ENCODE measurements around the gene TANC1. TPM values are rescaled to one million over a fixed set of nuclear protein-coding genes. Genes with fewer than 3 reads are reported as not detected.

Gene TANC1
- total RNA-seq, 2 experiments from 2014 or later = 0.48 to 0.55 TPM

DNA sequence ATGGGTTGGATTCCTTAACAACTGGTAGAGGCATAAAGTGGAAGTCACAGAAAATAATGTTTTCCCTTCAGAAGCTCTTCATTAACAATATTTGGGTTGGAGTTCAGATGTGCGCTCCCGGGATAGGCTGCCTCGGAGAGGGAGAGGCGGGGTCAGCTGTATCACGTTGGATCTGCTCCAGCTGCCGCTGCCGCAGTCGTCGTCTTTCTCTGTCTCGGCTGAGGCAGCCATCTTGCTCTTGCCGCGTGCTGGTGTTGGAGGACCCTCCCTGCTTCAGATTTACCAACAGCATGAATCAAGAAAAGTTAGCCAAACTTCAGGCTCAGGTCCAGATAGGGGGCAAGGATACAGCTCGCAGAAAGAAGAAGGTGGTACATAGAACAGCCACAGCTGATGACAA, 35.1 kb downstream of the TANC1 start:
- Mint-ChIP-seq H3K27ac (no peak overlapping the region), H3K27me3 (no peaks in the 10 kb centered on the region), H3K36me3 (ENCODE audit: low read depth) (no peaks in the 10 kb centered on the region), H3K9me3 (no peaks in the 10 kb centered on the region), H3K4me3 (no peak overlapping the region), H3K4me1 (peaks cover 2% of the 10 kb centered on the region)
- no peak for DNase-seq
- CTCF ChIA-PET = interaction anchor here (0.6 kb wide), 1 partner anchor 360 kb away, joined by 3 read pairs; no protein-coding TSS in a partner anchor
- POLR2A ChIA-PET = no interaction called here

DNA sequence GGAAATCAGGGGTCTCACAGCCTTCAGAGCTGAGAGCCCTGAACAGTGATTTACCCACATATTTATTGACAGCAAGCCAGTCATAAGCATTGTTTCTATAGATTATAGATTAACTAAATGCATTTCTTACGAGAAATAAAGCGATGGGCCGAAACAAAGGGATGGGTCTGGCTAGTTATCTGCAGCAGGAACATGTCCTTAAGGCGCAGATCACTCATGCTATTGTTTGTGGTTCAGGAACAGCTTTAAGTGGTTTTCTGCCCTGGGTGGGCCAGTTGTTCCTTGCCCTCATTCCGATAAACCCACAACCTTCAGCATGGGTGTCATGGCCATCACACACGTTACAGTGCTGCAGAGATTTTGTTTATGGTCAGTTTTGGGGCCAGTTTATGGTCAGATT, 36.4 kb downstream of the TANC1 start:
- Mint-ChIP-seq H3K9me3 (no peaks in the 10 kb centered on the region), H3K4me3 (no peak overlapping the region), H3K36me3 (ENCODE audit: low read depth) (no peaks in the 10 kb centered on the region), H3K4me1 (no peaks in the 10 kb centered on the region), H3K27me3 (no peaks in the 10 kb centered on the region), H3K27ac (no peak overlapping the region)
- ChIA-PET POLR2A (no interaction called here), CTCF (no interaction called here)
- DNase-seq = no peak

DNA sequence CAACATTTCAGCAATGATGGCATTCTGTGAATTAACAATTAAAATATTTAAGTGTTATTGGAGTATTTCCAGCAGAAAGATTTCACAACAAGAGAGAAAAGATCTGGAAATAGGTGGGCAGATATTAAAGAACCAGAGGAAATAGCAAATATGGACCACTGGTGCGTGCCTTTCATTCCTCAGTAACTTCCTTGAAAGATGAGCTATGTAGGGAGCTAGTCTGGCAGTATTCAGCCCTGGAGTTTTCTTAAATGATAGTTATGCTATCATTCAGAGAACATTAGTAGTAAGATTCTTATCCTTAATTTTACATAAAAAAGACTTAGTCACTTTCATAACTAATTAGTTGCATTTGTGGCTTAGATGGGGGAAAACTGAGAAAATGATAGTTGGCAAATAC, 41.5 kb downstream of the TANC1 start:
- no peak for DNase-seq
- CTCF ChIA-PET = no interaction called here
- POLR2A ChIA-PET = interaction anchor here (0.8 kb wide), 1 partner anchor 14 kb away, joined by 3 read pairs; no protein-coding TSS in a partner anchor

DNA sequence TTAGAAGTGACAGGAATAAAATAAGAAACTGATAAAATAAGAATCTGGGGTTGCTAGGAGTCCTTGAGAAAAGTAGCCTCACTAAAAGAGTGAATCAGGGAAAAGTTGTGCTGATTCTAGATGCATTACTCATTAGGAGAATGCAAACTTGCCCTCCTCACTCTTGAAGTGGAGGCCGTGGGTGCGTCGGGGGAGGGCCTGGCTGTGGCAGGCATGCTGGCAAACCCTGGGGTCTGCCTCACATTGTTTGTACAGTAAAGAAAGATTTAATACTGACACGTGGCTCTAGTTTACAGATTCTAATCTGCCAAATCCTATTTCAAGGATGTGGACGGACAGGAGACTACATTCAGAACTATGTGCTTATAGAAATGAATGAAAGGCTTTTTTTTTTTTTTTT, 41.9 kb downstream of the TANC1 start:
- ChIA-PET POLR2A (interaction anchor here (0.8 kb wide), 1 partner anchor 13 kb away, joined by 3 read pairs; no protein-coding TSS in a partner anchor), CTCF (no interaction called here)
- H3K36me3 Mint-ChIP-seq (ENCODE audit: low read depth) = no peaks in the 10 kb centered on the region
- H3K27ac Mint-ChIP-seq = no peak overlapping the region
- no peak for DNase-seq
- peaks cover 11% of the 10 kb centered on the region for H3K9me3 Mint-ChIP-seq
- no peak overlapping the region for H3K4me3 Mint-ChIP-seq
- H3K4me1 Mint-ChIP-seq = peaks cover 4% of the 10 kb centered on the region
- no peaks in the 10 kb centered on the region for H3K27me3 Mint-ChIP-seq

More for the DNA sequence above, 41.5 kb downstream of the TANC1 start:
- H3K9me3 Mint-ChIP-seq = peaks cover 11% of the 10 kb centered on the region
- H3K27ac Mint-ChIP-seq = no peak overlapping the region
- H3K36me3 Mint-ChIP-seq (ENCODE audit: low read depth) = no peaks in the 10 kb centered on the region
- H3K4me1 Mint-ChIP-seq = peaks cover 4% of the 10 kb centered on the region
- no peaks in the 10 kb centered on the region for H3K27me3 Mint-ChIP-seq
- no peak overlapping the region for H3K4me3 Mint-ChIP-seq

DNA sequence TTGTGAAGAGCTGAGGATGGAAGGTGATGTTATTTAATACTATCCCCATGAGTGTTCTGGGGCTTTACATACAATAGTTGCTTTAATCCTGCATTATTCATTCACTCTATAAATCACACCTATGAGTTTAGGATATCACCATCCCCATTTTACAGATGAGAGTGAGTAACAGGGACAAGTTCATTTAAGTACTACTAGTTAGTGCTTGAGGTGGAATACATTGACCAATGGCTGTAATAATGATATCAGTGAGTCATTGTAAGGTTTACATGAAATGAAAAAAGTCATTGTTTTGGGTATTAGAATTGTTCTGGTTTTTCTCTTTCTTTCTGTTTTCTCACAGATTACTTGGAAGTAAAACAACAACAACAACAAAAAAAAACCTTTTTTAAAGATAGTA, 42.5 kb downstream of the TANC1 start:
- peaks cover 17% of the 10 kb centered on the region for H3K9me3 Mint-ChIP-seq
- peaks cover 4% of the 10 kb centered on the region for H3K4me1 Mint-ChIP-seq
- H3K4me3 Mint-ChIP-seq = no peak overlapping the region
- DNase-seq = no peak
- ChIA-PET CTCF (no interaction called here), POLR2A (no interaction called here)
- H3K27me3 Mint-ChIP-seq = no peaks in the 10 kb centered on the region
- H3K36me3 Mint-ChIP-seq (ENCODE audit: low read depth) = no peaks in the 10 kb centered on the region
- H3K27ac Mint-ChIP-seq = no peak overlapping the region

DNA sequence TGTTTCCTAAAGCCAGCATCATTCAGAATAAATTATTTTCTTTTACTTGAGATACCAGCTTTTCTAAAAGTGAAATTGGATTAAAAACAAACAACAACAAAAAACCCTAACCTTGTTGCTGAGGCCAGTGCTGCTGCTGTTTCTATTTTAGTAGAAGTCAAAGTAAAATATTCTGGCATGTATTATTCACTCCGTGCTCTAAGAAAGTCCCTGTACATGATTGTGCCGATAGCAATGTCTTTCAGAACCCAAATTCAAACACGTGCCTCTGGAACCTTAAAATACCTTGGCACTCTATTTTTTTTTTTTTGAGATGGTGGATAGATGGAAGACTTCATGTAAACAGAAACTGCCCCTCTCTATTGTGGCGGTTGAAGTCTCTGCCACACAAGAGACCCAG, 43.7 kb downstream of the TANC1 start:
- ChIA-PET CTCF (no interaction called here), POLR2A (no interaction called here)
- Mint-ChIP-seq H3K4me1 (peaks cover 4% of the 10 kb centered on the region), H3K4me3 (no peak overlapping the region), H3K27me3 (no peaks in the 10 kb centered on the region), H3K36me3 (ENCODE audit: low read depth) (no peaks in the 10 kb centered on the region), H3K27ac (no peak overlapping the region), H3K9me3 (peaks cover 24% of the 10 kb centered on the region)
- DNase-seq = no peak

DNA sequence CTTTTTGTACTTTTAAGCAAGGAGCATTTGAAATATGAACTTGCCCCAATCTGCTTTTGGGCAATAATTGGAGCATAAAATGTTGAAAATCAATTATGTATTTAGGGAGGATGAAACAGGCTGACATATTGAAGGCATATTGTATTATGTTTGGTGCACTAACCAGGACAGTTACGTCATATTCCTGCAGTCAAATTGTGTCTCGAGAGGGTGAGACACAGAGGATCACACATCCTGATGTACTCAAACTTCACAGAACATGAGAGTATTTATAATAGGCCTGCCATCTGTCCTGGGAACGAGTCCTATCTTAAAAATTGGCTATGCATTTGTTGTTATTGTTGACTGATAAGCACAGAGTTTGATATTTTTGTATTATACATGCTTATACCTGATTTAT, 44.7 kb downstream of the TANC1 start:
- no peak overlapping the region for H3K27ac Mint-ChIP-seq
- peaks cover 24% of the 10 kb centered on the region for H3K9me3 Mint-ChIP-seq
- ChIA-PET CTCF (no interaction called here), POLR2A (no interaction called here)
- H3K4me3 Mint-ChIP-seq = no peak overlapping the region
- DNase-seq = no peak
- no peaks in the 10 kb centered on the region for H3K36me3 Mint-ChIP-seq (ENCODE audit: low read depth)
- no peaks in the 10 kb centered on the region for H3K27me3 Mint-ChIP-seq
- H3K4me1 Mint-ChIP-seq = peaks cover 4% of the 10 kb centered on the region

DNA sequence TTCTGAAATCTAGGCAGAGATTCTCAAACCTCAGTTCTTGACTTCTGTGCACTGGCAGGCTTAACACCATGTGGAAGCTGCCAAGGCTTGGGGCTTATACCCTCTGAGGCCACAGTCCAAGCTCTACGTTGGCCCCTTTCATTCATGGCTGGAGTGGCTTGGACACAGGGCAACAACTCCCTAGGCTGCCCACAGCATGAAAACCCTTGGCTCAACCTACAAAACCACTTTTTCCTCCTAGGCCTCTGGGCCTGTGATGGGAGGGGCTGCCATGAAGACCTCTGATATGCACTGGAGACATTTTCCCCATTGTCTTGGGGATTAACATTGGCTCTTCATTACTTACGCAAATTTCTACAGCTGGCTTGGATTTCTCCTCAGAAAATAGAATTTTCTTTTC, 46.7 kb downstream of the TANC1 start:
- no peak for DNase-seq
- Mint-ChIP-seq H3K4me3 (no peak overlapping the region), H3K4me1 (peaks cover 4% of the 10 kb centered on the region), H3K27ac (no peak overlapping the region), H3K27me3 (no peaks in the 10 kb centered on the region), H3K9me3 (peaks cover 24% of the 10 kb centered on the region), H3K36me3 (ENCODE audit: low read depth) (no peaks in the 10 kb centered on the region)
- CTCF ChIA-PET = interaction anchor here (1.5 kb wide), 1 partner anchor 104 kb away, joined by 4 read pairs; no protein-coding TSS in a partner anchor
- POLR2A ChIA-PET = no interaction called here

DNA sequence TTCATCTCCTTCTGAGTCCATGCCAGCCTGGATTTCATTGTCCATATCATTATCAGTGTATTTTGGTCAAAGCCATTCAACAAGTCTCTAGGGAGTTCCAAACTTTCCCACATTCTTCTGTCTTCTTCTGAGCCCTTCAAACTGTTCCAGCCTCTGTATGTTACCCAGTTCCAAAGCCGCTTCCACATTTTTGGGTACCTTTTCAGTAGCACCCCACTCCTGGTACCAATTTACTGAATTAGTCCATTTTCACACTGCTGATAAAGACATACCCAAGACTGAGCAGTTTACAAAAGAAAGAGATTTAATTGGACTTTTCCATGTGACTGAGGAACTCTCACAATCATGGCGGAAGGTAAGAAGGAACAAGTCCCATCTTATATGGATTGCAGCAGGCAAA, 47.4 kb downstream of the TANC1 start:
- no peak overlapping the region for H3K27ac Mint-ChIP-seq
- peaks cover under 1% of the 10 kb centered on the region for H3K4me1 Mint-ChIP-seq
- H3K27me3 Mint-ChIP-seq = no peaks in the 10 kb centered on the region
- peaks cover 24% of the 10 kb centered on the region for H3K9me3 Mint-ChIP-seq
- ChIA-PET POLR2A (no interaction called here), CTCF (no interaction called here)
- H3K36me3 Mint-ChIP-seq (ENCODE audit: low read depth) = no peaks in the 10 kb centered on the region
- no peak for DNase-seq
- H3K4me3 Mint-ChIP-seq = no peak overlapping the region

DNA sequence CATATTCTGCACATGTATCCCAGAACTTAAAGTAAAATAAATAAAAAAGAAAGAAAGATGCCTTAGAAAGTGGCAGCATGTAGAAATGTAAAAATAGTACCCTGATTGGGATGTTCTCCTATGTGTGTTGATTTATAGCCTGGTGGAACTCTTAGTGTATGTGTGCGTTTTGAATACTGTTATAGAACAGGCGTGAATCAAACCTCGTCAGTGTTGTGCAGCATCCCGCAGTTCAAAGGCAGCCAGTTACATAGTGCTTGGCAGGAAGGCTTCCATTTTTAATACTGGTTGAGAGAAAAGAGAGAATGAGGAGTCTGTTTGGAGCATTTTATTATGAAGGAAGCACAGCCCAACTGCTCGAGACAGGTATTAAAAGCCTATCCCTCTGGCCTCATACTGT, 49.4 kb downstream of the TANC1 start:
- H3K27me3 Mint-ChIP-seq = no peaks in the 10 kb centered on the region
- no peak overlapping the region for H3K4me3 Mint-ChIP-seq
- no peak overlapping the region for H3K27ac Mint-ChIP-seq
- no peaks in the 10 kb centered on the region for H3K36me3 Mint-ChIP-seq (ENCODE audit: low read depth)
- no peak for DNase-seq
- H3K4me1 Mint-ChIP-seq = no peaks in the 10 kb centered on the region
- CTCF ChIA-PET = no interaction called here
- POLR2A ChIA-PET = no interaction called here
- peaks cover 24% of the 10 kb centered on the region for H3K9me3 Mint-ChIP-seq

DNA sequence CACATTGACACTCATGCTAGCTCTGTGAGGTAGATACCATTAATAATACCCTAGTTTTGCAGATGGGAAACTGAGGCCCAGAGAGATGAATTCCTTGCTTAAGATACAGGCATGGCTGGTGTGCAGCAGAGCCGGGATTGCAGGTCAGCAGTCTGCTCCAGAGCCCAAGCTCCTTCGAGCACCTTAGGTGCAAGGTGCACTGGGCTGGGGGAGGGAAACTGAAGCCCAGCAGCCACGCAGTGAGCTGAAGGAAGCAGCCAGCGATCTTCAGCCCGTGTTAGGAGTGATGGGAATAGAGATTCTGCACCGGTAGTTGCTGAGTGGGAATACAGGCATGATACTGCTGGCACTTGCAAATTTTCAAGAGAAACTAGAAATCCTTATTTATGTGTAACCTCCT, 50.6 kb downstream of the TANC1 start:
- Mint-ChIP-seq H3K4me3 (no peak overlapping the region), H3K4me1 (no peaks in the 10 kb centered on the region), H3K9me3 (peaks cover 22% of the 10 kb centered on the region), H3K27ac (no peak overlapping the region), H3K36me3 (ENCODE audit: low read depth) (no peaks in the 10 kb centered on the region), H3K27me3 (no peaks in the 10 kb centered on the region)
- CTCF ChIA-PET = no interaction called here
- POLR2A ChIA-PET = no interaction called here
- no peak for DNase-seq

DNA sequence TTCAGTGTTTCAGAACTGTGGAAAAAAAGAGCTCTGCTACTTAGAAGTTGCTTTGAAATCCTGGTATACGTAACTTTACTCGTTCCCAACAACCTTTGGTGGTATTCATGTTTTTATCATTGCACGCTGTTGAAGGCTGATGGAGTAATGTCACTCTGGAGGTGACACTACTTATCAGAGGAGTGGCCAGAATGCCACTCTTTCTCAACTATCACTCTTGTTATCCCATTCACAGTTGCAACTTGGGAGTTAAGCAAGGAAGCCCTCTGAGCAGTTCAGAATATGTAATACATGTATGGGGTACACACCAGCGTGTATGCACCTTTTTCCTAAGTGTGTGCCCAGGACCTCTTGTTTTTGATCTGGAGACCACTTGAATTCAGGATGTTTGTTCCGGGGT, 53.6 kb downstream of the TANC1 start:
- no peak for DNase-seq
- H3K27ac Mint-ChIP-seq = no peak overlapping the region
- no peaks in the 10 kb centered on the region for H3K9me3 Mint-ChIP-seq
- H3K4me1 Mint-ChIP-seq = no peaks in the 10 kb centered on the region
- no peak overlapping the region for H3K4me3 Mint-ChIP-seq
- POLR2A ChIA-PET = no interaction called here
- H3K27me3 Mint-ChIP-seq = no peaks in the 10 kb centered on the region
- CTCF ChIA-PET = no interaction called here
- H3K36me3 Mint-ChIP-seq (ENCODE audit: low read depth) = no peaks in the 10 kb centered on the region

DNA sequence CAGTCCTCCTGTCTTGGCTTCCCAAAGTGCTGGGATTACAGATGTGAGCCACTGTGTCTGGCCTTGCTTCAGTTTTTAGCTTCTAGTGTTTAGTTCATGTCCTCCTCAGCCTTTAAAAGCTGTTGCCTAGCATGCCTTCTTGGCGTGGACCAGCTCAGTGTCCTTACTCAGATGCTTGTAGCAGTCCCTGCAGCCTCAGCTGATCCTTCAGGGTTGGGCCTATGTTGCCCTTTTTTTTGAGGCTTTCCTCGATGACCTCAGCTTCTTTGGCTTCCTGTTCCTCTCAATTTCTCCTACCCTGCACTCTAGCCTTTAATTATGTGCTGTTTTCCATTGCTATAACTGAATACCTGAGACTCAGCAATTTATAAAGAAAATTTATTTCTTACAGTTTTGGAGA, 57.7 kb downstream of the TANC1 start:
- no peaks in the 10 kb centered on the region for H3K27me3 Mint-ChIP-seq
- H3K9me3 Mint-ChIP-seq = no peaks in the 10 kb centered on the region
- H3K36me3 Mint-ChIP-seq (ENCODE audit: low read depth) = no peaks in the 10 kb centered on the region
- CTCF ChIA-PET = no interaction called here
- POLR2A ChIA-PET = no interaction called here
- H3K4me1 Mint-ChIP-seq = no peaks in the 10 kb centered on the region
- H3K27ac Mint-ChIP-seq = no peak overlapping the region
- DNase-seq = no peak
- H3K4me3 Mint-ChIP-seq = no peak overlapping the region

DNA sequence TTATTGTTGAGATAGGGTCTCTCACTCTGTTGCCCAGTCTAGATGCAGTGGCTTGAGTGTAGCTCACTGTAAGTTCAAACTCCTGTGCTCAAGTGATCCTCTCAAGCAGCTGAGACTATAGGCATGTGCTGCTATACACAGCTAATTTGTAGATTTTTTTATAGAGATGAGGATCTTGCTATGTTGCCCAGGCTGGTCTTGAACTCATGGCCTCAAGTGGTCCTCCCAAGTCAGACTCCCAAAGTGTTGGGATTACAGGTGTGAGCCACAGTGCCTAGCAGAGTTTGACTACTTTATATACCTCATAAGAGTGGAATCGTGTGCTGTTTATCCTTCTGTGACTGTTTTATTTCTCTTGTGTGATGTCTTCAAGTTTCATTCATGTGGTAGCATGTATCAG, 60.3 kb downstream of the TANC1 start:
- CTCF ChIA-PET = no interaction called here
- no peaks in the 10 kb centered on the region for H3K4me1 Mint-ChIP-seq
- peaks cover 1% of the 10 kb centered on the region for H3K27me3 Mint-ChIP-seq
- H3K27ac Mint-ChIP-seq = no peak overlapping the region
- DNase-seq = no peak
- no peaks in the 10 kb centered on the region for H3K9me3 Mint-ChIP-seq
- POLR2A ChIA-PET = no interaction called here
- H3K36me3 Mint-ChIP-seq (ENCODE audit: low read depth) = no peaks in the 10 kb centered on the region
- no peak overlapping the region for H3K4me3 Mint-ChIP-seq

DNA sequence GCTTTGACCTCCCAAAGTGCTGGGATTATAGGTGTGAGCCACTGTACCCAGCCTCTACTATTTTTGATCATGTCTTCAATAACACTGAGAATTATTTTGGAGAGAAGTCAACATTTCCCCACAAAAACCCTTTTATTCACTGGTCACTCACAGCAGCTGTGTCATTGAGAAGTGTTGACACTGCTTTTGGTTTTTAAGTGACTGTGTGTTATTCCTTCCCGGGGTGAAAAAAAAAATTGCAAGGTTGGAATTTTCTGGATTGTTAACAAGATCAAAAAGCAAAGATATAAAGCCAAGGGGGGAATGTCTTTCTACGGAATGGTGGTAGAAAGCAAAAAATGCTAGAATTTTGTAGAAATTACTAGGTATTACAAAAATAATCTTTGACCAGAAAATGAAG, 61.5 kb downstream of the TANC1 start:
- Mint-ChIP-seq H3K36me3 (ENCODE audit: low read depth) (no peaks in the 10 kb centered on the region), H3K27ac (no peak overlapping the region), H3K4me1 (no peaks in the 10 kb centered on the region), H3K4me3 (no peak overlapping the region), H3K9me3 (no peaks in the 10 kb centered on the region), H3K27me3 (peaks cover 1% of the 10 kb centered on the region)
- ChIA-PET CTCF (no interaction called here), POLR2A (no interaction called here)
- DNase-seq = no peak

Measured in activated CD4-positive, alpha-beta memory T cell treated with anti-CD3 and anti-CD28 coated beads, Interleukin-2, amount 10 ng/mL, durations not matched to agents 7 days and 5 days (primary cell).